ENCODE data around the gene DHX35. TPM values are rescaled to one million over a fixed set of nuclear protein-coding genes. Genes with fewer than 3 reads are reported as not detected.

DHX35 gene, protein sequence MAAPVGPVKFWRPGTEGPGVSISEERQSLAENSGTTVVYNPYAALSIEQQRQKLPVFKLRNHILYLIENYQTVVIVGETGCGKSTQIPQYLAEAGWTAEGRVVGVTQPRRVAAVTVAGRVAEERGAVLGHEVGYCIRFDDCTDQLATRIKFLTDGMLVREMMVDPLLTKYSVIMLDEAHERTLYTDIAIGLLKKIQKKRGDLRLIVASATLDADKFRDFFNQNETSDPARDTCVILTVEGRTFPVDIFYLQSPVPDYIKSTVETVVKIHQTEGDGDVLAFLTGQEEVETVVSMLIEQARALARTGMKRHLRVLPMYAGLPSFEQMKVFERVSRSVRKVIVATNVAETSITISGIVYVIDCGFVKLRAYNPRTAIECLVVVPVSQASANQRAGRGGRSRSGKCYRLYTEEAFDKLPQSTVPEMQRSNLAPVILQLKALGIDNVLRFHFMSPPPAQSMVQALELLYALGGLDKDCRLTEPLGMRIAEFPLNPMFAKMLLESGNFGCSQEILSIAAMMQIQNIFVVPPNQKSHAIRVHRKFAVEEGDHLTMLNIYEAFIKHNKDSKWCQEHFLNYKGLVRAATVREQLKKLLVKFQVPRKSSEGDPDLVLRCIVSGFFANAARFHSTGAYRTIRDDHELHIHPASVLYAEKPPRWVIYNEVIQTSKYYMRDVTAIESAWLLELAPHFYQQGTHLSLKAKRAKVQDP
- 7.8 and 9.0 TPM in 2 replicates for total RNA-seq

DNA sequence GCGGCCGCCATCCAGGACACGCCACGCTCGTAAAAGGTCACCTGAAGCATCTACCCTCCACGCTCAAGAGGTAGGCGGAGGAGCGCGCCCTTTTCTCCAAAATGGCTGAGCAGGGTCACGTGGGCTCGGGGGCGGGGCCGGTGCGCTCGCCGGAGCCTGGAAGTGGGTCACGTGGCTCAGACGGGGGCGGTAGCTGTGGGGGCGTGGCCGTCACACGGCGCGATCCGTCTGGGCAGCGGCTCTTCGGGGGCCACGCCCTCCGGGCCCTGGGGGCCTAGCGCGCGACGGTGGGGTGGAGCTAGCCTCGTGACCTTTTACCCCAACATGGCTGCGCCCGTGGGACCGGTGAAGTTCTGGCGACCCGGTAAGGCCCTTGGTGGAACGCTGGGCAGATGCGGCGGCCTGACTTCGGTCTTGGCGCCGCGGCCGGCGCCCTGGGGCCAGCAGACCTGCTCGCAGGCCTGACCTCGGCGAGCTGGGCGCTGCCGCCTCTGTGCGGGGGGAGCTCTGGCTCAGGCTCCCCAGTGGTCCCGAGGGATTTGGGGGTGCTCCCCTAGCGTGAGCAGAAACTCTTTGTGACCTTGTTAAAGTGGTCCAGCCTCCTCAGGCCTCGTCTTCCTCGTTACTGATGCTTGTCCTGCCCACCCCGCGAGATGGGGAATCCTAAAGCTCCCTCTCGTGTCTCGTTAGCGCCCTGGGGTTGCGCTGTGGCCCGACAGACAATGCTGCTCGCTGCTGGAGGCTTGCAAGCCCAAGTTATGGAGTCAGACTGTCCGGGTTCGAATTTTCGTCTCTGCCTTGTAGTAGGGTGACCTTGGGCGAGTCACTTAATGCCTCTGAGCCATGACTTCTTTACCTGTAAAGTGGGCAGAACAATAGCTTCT, at the start of gene DHX35:
Gene DHX35, plus strand, starts transcription at position 301 of the 884 bp plus-strand sequence. Its CDS starts 24 bp downstream, at position 325.

DNA sequence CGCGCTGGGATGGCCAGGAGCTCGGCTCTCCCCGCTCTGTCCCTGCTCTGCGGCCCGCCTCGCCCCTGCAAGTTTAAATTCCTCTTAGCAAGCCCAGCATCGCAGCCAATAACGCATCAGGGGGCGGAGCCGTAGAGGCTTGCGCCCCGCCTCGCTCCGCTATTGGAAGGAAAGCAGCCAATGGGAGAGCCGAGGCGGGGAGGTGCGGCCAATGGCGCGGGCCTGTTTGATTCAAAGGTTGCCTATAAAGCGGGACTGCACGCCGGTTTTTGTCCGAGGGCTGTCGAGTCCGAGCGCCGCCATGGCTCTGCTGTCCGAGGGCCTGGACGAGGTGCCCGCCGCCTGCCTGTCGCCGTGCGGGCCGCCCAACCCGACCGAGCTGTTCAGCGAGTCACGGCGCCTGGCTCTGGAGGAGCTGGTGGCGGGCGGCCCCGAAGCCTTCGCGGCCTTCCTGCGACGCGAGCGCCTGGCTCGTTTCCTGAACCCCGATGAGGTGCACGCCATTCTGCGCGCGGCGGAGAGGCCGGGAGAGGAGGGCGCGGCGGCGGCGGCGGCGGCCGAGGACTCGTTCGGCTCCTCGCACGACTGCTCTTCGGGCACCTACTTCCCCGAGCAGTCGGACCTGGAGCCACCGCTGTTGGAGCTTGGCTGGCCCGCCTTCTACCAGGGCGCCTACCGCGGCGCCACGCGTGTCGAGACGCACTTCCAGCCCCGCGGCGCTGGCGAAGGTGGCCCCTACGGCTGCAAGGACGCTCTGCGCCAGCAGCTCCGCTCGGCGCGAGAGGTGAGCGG, 35.8 kb upstream of the DHX35 start, which contains the start of gene FAM83D:
Gene FAM83D, plus strand, starts transcription at position 276 of the 792 bp plus-strand sequence. Its CDS starts 26 bp downstream, at position 302.

Other genes starting within 250 kb of the DHX35 start
- not detected in 2 replicates for gene SLC32A1, start 237.9 kb upstream of the DHX35 start, total RNA-seq
- 5.2 and 5.5 TPM in 2 replicates for gene ACTR5, start 213.9 kb upstream of the DHX35 start, total RNA-seq
- 0.13 TPM in 2 replicates for gene PPP1R16B, start 156.6 kb upstream of the DHX35 start, total RNA-seq
- 4.5 and 7.8 TPM in 2 replicates for gene FAM83D, start 35.9 kb upstream of the DHX35 start, total RNA-seq

All from smooth muscle cell of the pulmonary artery (primary cell).